Sigmoid colon (tissue), 7 donors: ENCODE results near the gene AIMP1. TPM values are rescaled to one million over a fixed set of nuclear protein-coding genes. Genes with fewer than 3 reads are reported as not detected.

Source experiments
- DNase-seq: peaks from one replicate; pipeline ENCODE4 v3.0.0-alpha.2; 2019
- H3K27ac ChIP-seq, 4 donors: fragments of 200-600 bp; sonication (generic); one replicate each; pipeline ENCODE4 v1.5.1; 2016 to 2019; ENCODE audit warnings: mild to moderate bottlenecking in 1 of 4
- H3K27me3 ChIP-seq, 3 donors: fragments of 200-600 bp; sonication (generic); one replicate each; pipeline ENCODE4 v1.5.1; 2019; ENCODE audit warnings: mild to moderate bottlenecking in 1 of 3
- H3K36me3 ChIP-seq, 4 donors: fragments of 200-600 bp; sonication (generic); one replicate each; pipeline ENCODE4 v1.5.1; 2016 to 2019
- H3K4me1 ChIP-seq, 4 donors: fragments of 200-600 bp; sonication (generic); one replicate each; pipeline ENCODE4 v1.5.1; 2017 to 2019
- H3K4me3 ChIP-seq, 4 donors: fragments of 200-600 bp; sonication (generic); one replicate each; pipeline ENCODE4 v1.5.1; 2017 to 2019; ENCODE audit warnings: mild to moderate bottlenecking in 2 of 4, moderate library complexity in 1 of 4
- H3K9me3 ChIP-seq, 4 donors: fragments of 200-600 bp in 3 of 4; sonication (generic) in 3 of 4; one replicate each; pipeline versions ENCODE4 v1.5.1 to v1.6.1; 2013 to 2019
- EP300 ChIP-seq, 4 donors: sonication (generic); formaldehyde crosslinking; IDR thresholded peaks; one replicate each; pipeline ENCODE4 v1.6.1; 2017; ENCODE audit warnings: antibody characterized with exemption in 4 of 4
- POLR2A ChIP-seq, 2 donors: fragments of 450-650 bp; IDR thresholded peaks; one replicate each; pipeline ENCODE4 v1.6.1; 2016; ENCODE audit warnings: antibody characterized with exemption in 2 of 2, mild to moderate bottlenecking in 2 of 2, moderate library complexity in 2 of 2
- POLR2AphosphoS5 ChIP-seq, 4 donors: sonication (generic); formaldehyde crosslinking; IDR thresholded peaks; one replicate each; pipeline ENCODE4 v1.6.1; 2017; ENCODE audit warnings: antibody characterized with exemption in 4 of 4
- WGBS, 2 donors: extraction: QIAGEN DNeasy Blood & Tissue Kit; methylation state at CpG; one replicate each; pipeline ENCODE4 v1.1.7; 2013; 5-methylcytosine and 5-hydroxymethylcytosine counted together
- intact Hi-C: fragments of 100-400 bp; cut with DNase I; formaldehyde crosslinking; loops from one replicate; pipeline ENCODE4 v1.15.1; 2023
- polyA plus RNA-seq, 3 donors: library from polyadenylated mRNA; stranded (reverse); fragments of 200-250 nt; gene quantifications; one replicate each; pipeline ENCODE4 v1.2.3, GENCODE V29; 2013
- total RNA-seq, 4 donors: library from RNA; depleted of rRNA; stranded (reverse); fragments of >200 nt; gene quantifications; one replicate each; pipeline ENCODE4 v1.1.0, GENCODE V29; 2016
- TF ChIP-seq, protein P1 (sequence below), 4 experiments: fragments of 450-650 bp in 3 of 4; fragments of 200-600 bp in 1 of 4; IDR thresholded peaks; one replicate each; pipeline ENCODE4 v1.5.1; 2016 to 2019; ENCODE audit warnings: antibody characterized with exemption in 4 of 4, mild to moderate bottlenecking in 3 of 4, moderate library complexity in 2 of 4
- donor health status: healthy with polysubstance abuse.
- donor health status: Bipolar disorder and iron deficiency.
- donor health status: healthy.

AIMP1 gene
- total and polyA plus RNA-seq, 7 donors = 24.4 to 36.0 (median 29.6) TPM

DNA sequence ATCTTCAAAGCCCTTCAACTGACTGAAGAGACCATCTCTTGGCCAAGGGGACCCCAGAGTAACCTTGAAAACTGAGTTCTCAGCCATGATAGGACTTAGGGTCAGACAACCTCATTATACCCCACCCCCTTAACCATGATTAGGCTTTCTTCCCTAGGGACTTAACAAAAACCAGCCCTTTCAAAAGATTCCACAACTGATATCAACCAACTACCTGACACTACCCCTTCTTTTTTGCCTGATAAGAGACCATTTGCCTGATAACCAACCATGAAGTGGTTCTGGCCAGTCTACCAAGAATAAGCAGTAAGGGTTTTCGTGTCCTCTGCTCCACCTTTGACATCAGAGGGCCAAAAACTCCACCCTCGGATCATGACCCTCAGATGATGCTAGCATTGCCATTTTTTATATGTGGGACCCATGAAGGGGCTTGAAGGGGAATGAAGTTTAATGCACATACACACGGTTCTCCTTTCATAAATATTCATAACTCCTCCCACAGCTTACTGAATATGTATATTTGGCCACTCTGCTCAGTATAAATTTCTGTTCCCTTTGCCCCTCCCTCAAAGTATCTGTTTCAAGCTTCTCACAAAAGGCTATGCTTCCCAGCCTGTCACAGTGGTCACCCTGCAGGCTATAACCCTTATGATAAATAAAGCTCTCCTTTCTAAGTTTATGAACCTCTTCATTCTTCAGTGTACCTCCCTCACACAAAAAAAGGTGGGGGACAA lies 12.6 kb upstream of the AIMP1 start:
- no peak for TF ChIP-seq EP300 (IDR thresholded peaks at IDR 0.05)
- TF ChIP-seq, protein P1, sequence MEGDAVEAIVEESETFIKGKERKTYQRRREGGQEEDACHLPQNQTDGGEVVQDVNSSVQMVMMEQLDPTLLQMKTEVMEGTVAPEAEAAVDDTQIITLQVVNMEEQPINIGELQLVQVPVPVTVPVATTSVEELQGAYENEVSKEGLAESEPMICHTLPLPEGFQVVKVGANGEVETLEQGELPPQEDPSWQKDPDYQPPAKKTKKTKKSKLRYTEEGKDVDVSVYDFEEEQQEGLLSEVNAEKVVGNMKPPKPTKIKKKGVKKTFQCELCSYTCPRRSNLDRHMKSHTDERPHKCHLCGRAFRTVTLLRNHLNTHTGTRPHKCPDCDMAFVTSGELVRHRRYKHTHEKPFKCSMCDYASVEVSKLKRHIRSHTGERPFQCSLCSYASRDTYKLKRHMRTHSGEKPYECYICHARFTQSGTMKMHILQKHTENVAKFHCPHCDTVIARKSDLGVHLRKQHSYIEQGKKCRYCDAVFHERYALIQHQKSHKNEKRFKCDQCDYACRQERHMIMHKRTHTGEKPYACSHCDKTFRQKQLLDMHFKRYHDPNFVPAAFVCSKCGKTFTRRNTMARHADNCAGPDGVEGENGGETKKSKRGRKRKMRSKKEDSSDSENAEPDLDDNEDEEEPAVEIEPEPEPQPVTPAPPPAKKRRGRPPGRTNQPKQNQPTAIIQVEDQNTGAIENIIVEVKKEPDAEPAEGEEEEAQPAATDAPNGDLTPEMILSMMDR (IDR thresholded peaks at IDR 0.05) = no peak
- TF ChIP-seq POLR2A (IDR thresholded peaks at IDR 0.05) = no peak
- no peak for TF ChIP-seq POLR2AphosphoS5 (IDR thresholded peaks at IDR 0.05)
- Histone ChIP-seq H3K9me3 (no peaks in the 10 kb centered on the region), H3K27ac (no peak overlapping the region), H3K36me3 (peaks cover 0 to 19% (median 0%) of the 10 kb centered on the region in 4 donors), H3K4me1 (no peaks in the 10 kb centered on the region), H3K27me3 (no peaks in the 10 kb centered on the region), H3K4me3 (no peak overlapping the region)
- intact Hi-C loops = no loop called here
- DNase-seq = no peak
- WGBS, 2 donors = 89 to 92% methylated on average over 3 of the region's 3 CpGs

DNA sequence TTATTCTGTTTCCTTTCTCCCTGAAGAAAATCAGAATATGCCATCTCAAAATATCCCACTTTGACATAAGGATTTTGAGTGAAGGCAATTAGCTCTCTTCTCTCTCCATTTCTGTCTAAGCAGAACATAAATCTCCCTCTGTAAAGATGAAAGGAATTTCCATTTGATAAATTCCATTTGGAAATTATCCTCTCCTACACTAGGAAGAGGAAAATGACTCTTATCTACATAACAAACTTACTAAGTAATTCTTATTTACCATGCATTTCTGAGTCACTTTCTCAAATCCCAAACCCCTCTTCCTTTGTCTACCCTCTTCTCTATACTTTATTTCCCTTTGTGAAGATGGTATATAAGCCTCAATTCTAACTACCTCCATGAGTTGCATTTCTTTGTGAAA lies 11.7 kb upstream of the AIMP1 start:
- H3K9me3 ChIP-seq = no peaks in the 10 kb centered on the region
- intact Hi-C loops = no loop called here
- H3K4me1 ChIP-seq = no peaks in the 10 kb centered on the region
- DNase-seq = no peak
- no peaks in the 10 kb centered on the region for H3K27me3 ChIP-seq
- no peak overlapping the region for H3K27ac ChIP-seq
- H3K36me3 ChIP-seq = peaks cover 0 to 17% (median 0%) of the 10 kb centered on the region in 4 donors
- TF ChIP-seq, protein P1 (IDR thresholded peaks at IDR 0.05) = no peak
- TF ChIP-seq EP300 (IDR thresholded peaks at IDR 0.05) (no peak), POLR2A (IDR thresholded peaks at IDR 0.05) (no peak), POLR2AphosphoS5 (IDR thresholded peaks at IDR 0.05) (no peak)
- H3K4me3 ChIP-seq = no peak overlapping the region

DNA sequence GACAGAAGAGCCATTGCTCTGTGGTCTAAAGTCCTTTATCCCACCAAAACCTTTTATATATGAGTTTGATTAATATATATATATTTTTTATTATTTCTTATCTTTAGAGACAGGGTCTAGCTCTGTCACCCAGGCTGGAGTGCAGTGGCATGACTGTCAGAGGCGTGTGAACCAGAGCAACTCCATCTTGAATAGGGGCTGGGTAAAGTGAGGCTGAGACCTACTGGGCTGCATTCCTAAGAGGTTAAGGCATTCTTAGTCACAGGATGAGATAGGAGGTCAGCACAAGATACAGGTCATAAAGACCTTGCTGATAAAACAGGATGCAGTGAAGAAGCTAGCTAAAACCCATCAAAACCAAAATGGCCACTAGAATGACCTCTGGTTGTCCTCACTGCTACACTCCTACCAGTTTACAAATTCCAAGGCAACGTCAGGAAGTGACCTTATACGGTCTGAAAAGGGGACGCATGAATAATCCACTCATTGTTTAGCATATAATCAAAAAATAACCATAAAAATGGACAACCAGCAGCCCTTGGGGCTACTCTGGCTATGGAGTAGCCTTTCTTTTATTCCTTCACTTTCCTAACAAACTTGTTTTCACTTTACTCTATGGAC lies 10.8 kb upstream of the AIMP1 start:
- TF ChIP-seq POLR2AphosphoS5 (IDR thresholded peaks at IDR 0.05) = no peak
- Histone ChIP-seq H3K27me3 (no peaks in the 10 kb centered on the region), H3K36me3 (peaks cover 0 to 13% (median 0%) of the 10 kb centered on the region in 4 donors), H3K4me1 (no peaks in the 10 kb centered on the region), H3K9me3 (no peaks in the 10 kb centered on the region), H3K27ac (no peak overlapping the region), H3K4me3 (no peak overlapping the region)
- intact Hi-C loops = no loop called here
- 93 to 96% methylated on average over 4 of the region's 4 CpGs for WGBS, 2 donors
- no peak for DNase-seq

DNA sequence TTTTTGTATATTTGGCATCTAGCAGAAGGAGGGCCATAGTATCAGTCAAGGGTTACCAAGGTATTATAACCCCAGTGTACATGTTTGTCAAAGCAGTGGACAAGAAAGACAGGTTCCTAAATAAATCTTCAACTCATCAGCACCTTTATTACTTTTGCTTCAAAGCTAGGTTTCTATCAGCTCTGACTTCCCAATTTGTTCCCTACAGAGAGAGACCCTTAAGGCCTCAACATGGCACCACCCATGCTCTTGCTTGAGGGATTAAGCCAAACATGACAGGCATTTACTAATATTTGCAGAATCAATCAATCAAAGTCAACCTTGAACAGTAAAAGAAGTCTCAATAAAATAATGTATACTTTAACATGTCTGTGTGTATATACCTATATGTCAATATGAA lies 9.8 kb upstream of the AIMP1 start:
- no peaks in the 10 kb centered on the region for H3K9me3 ChIP-seq
- H3K4me1 ChIP-seq = no peaks in the 10 kb centered on the region
- TF ChIP-seq POLR2A (IDR thresholded peaks at IDR 0.05) (no peak), POLR2AphosphoS5 (IDR thresholded peaks at IDR 0.05) (no peak), EP300 (IDR thresholded peaks at IDR 0.05) (no peak)
- peaks cover 0 to 13% (median 0%) of the 10 kb centered on the region in 4 donors for H3K36me3 ChIP-seq
- no peak overlapping the region for H3K27ac ChIP-seq
- H3K27me3 ChIP-seq = no peaks in the 10 kb centered on the region
- no peak for DNase-seq
- no peak overlapping the region for H3K4me3 ChIP-seq
- intact Hi-C loops = no loop called here

DNA sequence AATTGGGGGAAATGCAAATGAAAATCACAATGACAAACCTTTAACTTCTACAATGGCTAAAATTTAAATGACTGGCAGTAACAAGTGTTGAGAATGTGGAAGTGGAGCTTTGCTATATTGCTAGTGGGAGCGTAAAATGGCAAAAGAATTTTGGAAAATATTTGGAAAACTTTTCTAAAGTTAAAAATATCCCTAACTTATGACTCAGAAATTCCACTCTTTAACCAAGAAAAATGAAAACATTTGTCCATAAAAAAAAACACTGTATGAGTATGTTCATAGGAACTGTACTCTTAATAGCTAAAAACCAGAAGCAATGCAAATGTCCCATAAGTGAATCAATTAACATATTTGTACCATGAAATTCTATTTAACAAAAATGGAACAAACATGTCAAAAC lies 4.0 kb upstream of the AIMP1 start:
- no peak overlapping the region for H3K4me3 ChIP-seq
- WGBS, 2 donors = 92 to 98% methylated on average over 1 of the region's 1 CpG
- H3K9me3 ChIP-seq = no peaks in the 10 kb centered on the region
- H3K27ac ChIP-seq = no peak overlapping the region
- intact Hi-C loops = loop anchor here (10.0 kb wide), 1 partner anchor 1402 kb away; no protein-coding TSS in a partner anchor
- peaks cover 0 to 12% (median 0%) of the 10 kb centered on the region in 4 donors for H3K36me3 ChIP-seq
- TF ChIP-seq POLR2A (IDR thresholded peaks at IDR 0.05) = no peak
- no peak for TF ChIP-seq POLR2AphosphoS5 (IDR thresholded peaks at IDR 0.05)
- TF ChIP-seq, protein P1 (IDR thresholded peaks at IDR 0.05) = no peak
- TF ChIP-seq EP300 (IDR thresholded peaks at IDR 0.05) = no peak
- no peak for DNase-seq
- H3K27me3 ChIP-seq = no peaks in the 10 kb centered on the region
- peaks cover 0 to 21% (median 18%) of the 10 kb centered on the region in 4 donors for H3K4me1 ChIP-seq
